Upper lobe of left lung (tissue), 6 donors: ENCODE results near the gene TCEANC2. TPM values are rescaled to one million over a fixed set of nuclear protein-coding genes. Genes with fewer than 3 reads are reported as not detected.
A peak's percentile ranks its signal among the peaks of the same experiment; 100 is the strongest.

Source experiments
- ATAC-seq, 2 donors: fragments of 200-7000 bp; cut with Tn5 transposase; one replicate each; pipeline ENCODE4 v1.9.1; 2022; ENCODE audit warnings: mild to moderate bottlenecking in 2 of 2, moderate library complexity in 2 of 2; ENCODE audit not compliant: low FRiP score in 2 of 2
- DNase-seq, 2 donors: peaks; one replicate each; pipeline ENCODE4 v3.0.0-alpha.2; 2019 to 2020
- H3K27ac ChIP-seq, 4 donors: fragments of 200-600 bp; sonication (generic); one replicate each; pipeline ENCODE4 v1.5.1; 2016 to 2019
- H3K27me3 ChIP-seq, 4 donors: fragments of 200-600 bp; sonication (generic); one replicate each; pipeline ENCODE4 v1.5.1; 2017 to 2019
- H3K36me3 ChIP-seq, 4 donors: fragments of 200-600 bp; sonication (generic); one replicate each; pipeline ENCODE4 v1.5.1; 2016 to 2019
- H3K4me1 ChIP-seq, 4 donors: fragments of 200-600 bp; sonication (generic); one replicate each; pipeline ENCODE4 v1.5.1; 2018 to 2019
- H3K4me3 ChIP-seq, 4 donors: fragments of 200-600 bp; sonication (generic); one replicate each; pipeline ENCODE4 v1.5.1; 2017 to 2019; ENCODE audit warnings: mild to moderate bottlenecking in 2 of 4, moderate library complexity in 1 of 4
- H3K9me3 ChIP-seq, 4 donors: fragments of 200-600 bp; sonication (generic); one replicate each; pipeline ENCODE4 v1.5.1; 2018 to 2019
- EP300 ChIP-seq, 4 donors: sonication (generic); formaldehyde crosslinking; IDR thresholded peaks; one replicate each; pipeline ENCODE4 v1.5.1; 2017; ENCODE audit warnings: antibody characterized with exemption in 4 of 4, control low read depth in 2 of 4
- POLR2A ChIP-seq, 4 donors: fragments of 450-650 bp; IDR thresholded peaks; one replicate each; pipeline ENCODE4 v1.5.1; 2016 to 2017; ENCODE audit warnings: antibody characterized with exemption in 4 of 4, mild to moderate bottlenecking in 2 of 4
- POLR2AphosphoS5 ChIP-seq, 2 donors: sonication (generic); formaldehyde crosslinking; IDR thresholded peaks; one replicate each; pipeline ENCODE4 v1.5.1; 2017; ENCODE audit warnings: antibody characterized with exemption in 2 of 2
- WGBS, 2 donors: methylation state at CpG; one replicate each; pipeline ENCODE4 v1.1.5; 2017 to 2018; 5-methylcytosine and 5-hydroxymethylcytosine counted together
- small RNA-seq, 4 donors: library from RNA; depleted of rRNA; stranded (forward); fragments of <200 nt; gene quantifications; one replicate each; pipeline ENCODE3, GENCODE V24; 2016
- total RNA-seq, 6 donors: library from RNA; depleted of rRNA in 4 of 6; stranded (reverse); fragments of >200 nt in 4 of 6; gene quantifications; one replicate each; pipeline versions ENCODE4 v1.1.0 to v1.2.1, GENCODE V29; 2016 to 2021
- TF ChIP-seq, protein P1 (sequence below), 6 experiments: fragments of 450-650 bp in 4 of 6; fragments of 200-600 bp in 2 of 6; sonication (generic) in 2 of 6; IDR thresholded peaks; one replicate each; pipeline ENCODE4 v1.5.1; 2016 to 2019; ENCODE audit warnings: antibody characterized with exemption in 6 of 6
- donor health status: DM: no; HTN: no; CAD: no; lungs with moderate emphysema.
- donor health status: DM: no; HTN: yes; CAD: no; lungs with severe emphysema.

TCEANC2 gene
- total RNA-seq, 6 donors from 2014 or later, result 2.0 to 11.5 (median 4.6) TPM

- WGBS, 2 donors, result 85 to 87% methylated on average over 5 of the region's 5 CpGs
- DNase-seq (no peak), ATAC-seq (no peak)
- TF ChIP-seq, protein P1, sequence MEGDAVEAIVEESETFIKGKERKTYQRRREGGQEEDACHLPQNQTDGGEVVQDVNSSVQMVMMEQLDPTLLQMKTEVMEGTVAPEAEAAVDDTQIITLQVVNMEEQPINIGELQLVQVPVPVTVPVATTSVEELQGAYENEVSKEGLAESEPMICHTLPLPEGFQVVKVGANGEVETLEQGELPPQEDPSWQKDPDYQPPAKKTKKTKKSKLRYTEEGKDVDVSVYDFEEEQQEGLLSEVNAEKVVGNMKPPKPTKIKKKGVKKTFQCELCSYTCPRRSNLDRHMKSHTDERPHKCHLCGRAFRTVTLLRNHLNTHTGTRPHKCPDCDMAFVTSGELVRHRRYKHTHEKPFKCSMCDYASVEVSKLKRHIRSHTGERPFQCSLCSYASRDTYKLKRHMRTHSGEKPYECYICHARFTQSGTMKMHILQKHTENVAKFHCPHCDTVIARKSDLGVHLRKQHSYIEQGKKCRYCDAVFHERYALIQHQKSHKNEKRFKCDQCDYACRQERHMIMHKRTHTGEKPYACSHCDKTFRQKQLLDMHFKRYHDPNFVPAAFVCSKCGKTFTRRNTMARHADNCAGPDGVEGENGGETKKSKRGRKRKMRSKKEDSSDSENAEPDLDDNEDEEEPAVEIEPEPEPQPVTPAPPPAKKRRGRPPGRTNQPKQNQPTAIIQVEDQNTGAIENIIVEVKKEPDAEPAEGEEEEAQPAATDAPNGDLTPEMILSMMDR (IDR thresholded peaks at IDR 0.05), result no peak
- TF ChIP-seq POLR2A (IDR thresholded peaks at IDR 0.05), result no peak
- TF ChIP-seq POLR2AphosphoS5 (IDR thresholded peaks at IDR 0.05), result no peak
- TF ChIP-seq EP300 (IDR thresholded peaks at IDR 0.05), result no peak
- H3K27ac ChIP-seq, result no peak overlapping the region
- no peaks in the 10 kb centered on the region for H3K36me3 ChIP-seq
- H3K27me3 ChIP-seq, result no peaks in the 10 kb centered on the region
- H3K4me1 ChIP-seq, result peaks cover 0 to 10% (median 3%) of the 10 kb centered on the region in 4 donors
- no peaks in the 10 kb centered on the region for H3K9me3 ChIP-seq
- no peak overlapping the region for H3K4me3 ChIP-seq
Observed at GRCh38 chr1:54151013-54151412, 97.6 kb downstream of the TCEANC2 start.

DNA sequence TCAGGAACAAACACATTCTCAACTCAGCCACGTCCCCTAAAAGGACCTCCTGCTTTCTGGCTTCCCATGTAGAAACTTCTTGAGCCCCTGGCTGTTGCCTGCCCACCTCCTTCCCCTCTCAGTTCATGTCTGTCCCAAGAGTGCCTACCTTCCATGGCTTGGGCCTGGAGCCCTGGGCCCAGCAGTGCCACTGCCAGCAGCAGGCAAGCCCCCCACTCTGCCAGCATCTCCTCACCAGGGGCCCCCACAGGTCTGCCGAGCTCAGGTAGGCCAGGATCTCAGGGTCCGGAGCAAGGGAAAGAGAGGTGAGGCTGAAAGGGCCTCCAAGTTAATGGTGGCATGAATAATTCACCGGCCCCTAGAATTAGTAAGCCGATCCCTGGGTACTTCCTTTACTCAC lies 99.3 kb downstream of the TCEANC2 start, which contains the start of gene CDCP2:
CDCP2 (minus strand) TSS at position 305 of the 400 bp plus-strand sequence; CDS start at position 227, 78 bp downstream.
- peak in 1 of 2 donors; percentile 30 for DNase-seq
- TF ChIP-seq EP300 (IDR thresholded peaks at IDR 0.05) (no peak), POLR2AphosphoS5 (IDR thresholded peaks at IDR 0.05) (no peak), POLR2A (IDR thresholded peaks at IDR 0.05) (no peak)
- TF ChIP-seq, protein P1 (IDR thresholded peaks at IDR 0.05), result no peak
- Histone ChIP-seq H3K36me3 (no peaks in the 10 kb centered on the region), H3K27me3 (no peaks in the 10 kb centered on the region), H3K27ac (peak within 1 kb of the TSS in 2 of 4 donors; percentile 15 to 22), H3K9me3 (no peaks in the 10 kb centered on the region), H3K4me3 (no peak within 1 kb of the TSS), H3K4me1 (peaks cover 0 to 10% (median 3%) of the 10 kb centered on the region in 4 donors)
- 93 to 94% methylated on average over 3 to 5 of the region's 5 CpGs for WGBS, 2 donors
- no peak for ATAC-seq

DNA sequence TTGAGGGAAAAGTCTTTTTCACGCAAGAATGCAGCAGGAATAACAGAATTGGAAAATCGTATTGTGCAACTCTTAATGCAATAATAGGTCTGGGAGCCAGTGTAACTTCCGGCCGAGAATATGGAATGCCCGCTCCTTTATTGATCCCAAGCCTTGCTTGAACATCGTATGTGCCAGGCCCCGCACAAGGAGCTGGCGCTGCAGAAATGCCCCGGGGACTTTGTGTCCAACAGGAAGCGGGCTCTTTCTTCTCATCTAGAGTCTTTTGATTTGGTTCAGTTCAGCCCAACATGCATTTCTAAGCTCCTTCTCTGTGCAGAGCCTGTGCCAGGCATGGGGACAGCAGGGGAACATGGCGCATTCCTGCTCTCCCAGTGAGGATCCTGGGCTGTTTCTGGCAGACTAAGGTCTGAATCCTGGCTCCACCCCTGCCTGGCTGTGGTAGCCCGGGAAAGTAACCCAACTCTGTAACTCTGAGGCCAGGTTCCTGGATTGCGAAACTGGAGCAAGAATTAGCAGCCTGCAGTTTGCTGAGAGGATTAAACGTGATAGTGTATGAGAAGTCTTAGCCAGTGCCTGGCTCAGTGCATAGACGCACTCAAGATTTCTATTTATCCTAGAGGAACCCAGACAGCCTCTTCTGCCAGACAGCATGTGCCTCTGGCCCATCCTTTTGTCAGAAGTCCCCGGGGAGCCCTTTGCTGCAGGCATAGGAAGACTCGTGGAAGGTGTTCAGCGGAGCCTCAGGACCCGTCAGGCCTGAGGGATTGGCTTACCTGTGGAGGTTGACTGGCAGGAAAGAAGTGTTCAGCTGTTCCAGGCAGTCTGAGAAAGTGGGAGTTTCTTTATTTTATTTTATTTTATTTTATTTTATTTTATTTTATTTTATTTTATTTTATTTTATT lies 100.4 kb downstream of the TCEANC2 start:
- no peaks in the 10 kb centered on the region for H3K36me3 ChIP-seq
- TF ChIP-seq POLR2A (IDR thresholded peaks at IDR 0.05) (no peak), POLR2AphosphoS5 (IDR thresholded peaks at IDR 0.05) (no peak), EP300 (IDR thresholded peaks at IDR 0.05) (no peak)
- TF ChIP-seq, protein P1 (IDR thresholded peaks at IDR 0.05), result no peak
- H3K4me1 ChIP-seq, result peaks cover 0 to 10% (median 3%) of the 10 kb centered on the region in 4 donors
- peak in 1 of 2 donors; percentile 68 for DNase-seq
- 66 to 71% methylated on average over 17 to 19 of the region's 19 CpGs for WGBS, 2 donors
- ATAC-seq, result peak; percentile 42 to 79
- H3K9me3 ChIP-seq, result no peaks in the 10 kb centered on the region
- no peak overlapping the region for H3K4me3 ChIP-seq
- peak overlapping the region in 2 of 4 donors; percentile 15 to 22 for H3K27ac ChIP-seq
- H3K27me3 ChIP-seq, result no peaks in the 10 kb centered on the region

Small RNAs within 50 kb of the gene (small RNA-seq; reads per million reads assigned to genes)
- gene AL353898.1, result 0 reads per million in 4 donors
- gene AL353898.2, result 0 reads per million in 4 donors

Other genes with a start within 250 kb of the TCEANC2 start
- gene NDC1, start 215.3 kb upstream of the TCEANC2 start, total RNA-seq, result 10 to 100 TPM in 1 of 6 donors, 1 to 10 TPM in 5; 1.2 to 10.9 (median 8.2) TPM
- gene YIPF1, start 163.8 kb upstream of the TCEANC2 start, total RNA-seq, result 10 to 100 TPM; 14.8 to 52.4 (median 22.0) TPM
- gene DIO1, start 159.4 kb upstream of the TCEANC2 start, total RNA-seq, result under 1 TPM in 1 of 6 donors, not detected in 5; 0.20 TPM
- gene IFT25, start 107.9 kb upstream of the TCEANC2 start, total RNA-seq, result 10 to 100 TPM; 11.1 to 35.5 (median 15.8) TPM
- 10 to 100 TPM; 13.2 to 26.6 (median 17.6) TPM for gene LRRC42, start 107.3 kb upstream of the TCEANC2 start, total RNA-seq
- gene LDLRAD1, start 35.4 kb upstream of the TCEANC2 start, total RNA-seq, result 10 to 100 TPM in 2 of 6 donors, 1 to 10 TPM in 3, under 1 TPM in 1; 0.46 to 27.4 (median 7.9) TPM
- 100 to 1,000 TPM in 5 of 6 donors, 10 to 100 TPM in 1; 66.0 to 432 (median 263) TPM for gene TMEM59, start 404 bp upstream of the TCEANC2 start, total RNA-seq
- gene CDCP2, start 99.4 kb downstream of the TCEANC2 start, total RNA-seq, result not detected
- gene CYB5RL, start 146.4 kb downstream of the TCEANC2 start, total RNA-seq, result 1 to 10 TPM; 2.7 to 10.0 (median 6.6) TPM
- 10 to 100 TPM; 33.2 to 58.2 (median 47.0) TPM for gene MRPL37, start 146.6 kb downstream of the TCEANC2 start, total RNA-seq